ENCODE results near the gene ELMO1.
A peak's percentile ranks its signal among the peaks of the same experiment; 100 is the strongest.

The ELMO1 gene

DNA sequence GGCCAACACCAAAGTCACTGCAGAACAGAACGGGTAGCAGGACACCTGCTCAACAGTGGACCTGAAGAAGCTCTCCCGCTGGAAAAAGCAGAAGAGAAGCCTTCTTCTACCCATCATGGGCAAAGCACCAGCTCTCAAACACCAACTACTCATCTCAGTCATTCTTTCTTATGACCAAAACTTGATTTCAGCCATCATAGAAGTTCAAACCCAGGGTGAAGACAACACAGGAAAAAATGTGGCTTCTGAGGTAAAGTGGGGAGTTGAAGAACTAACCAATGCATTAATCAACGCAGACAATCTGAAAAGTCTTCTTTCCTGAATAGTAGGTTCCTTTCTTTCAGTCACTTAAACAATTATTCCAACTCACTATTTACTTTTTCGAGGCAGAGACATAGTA is 83.3 kb downstream of the ELMO1 start:
- peak in 1 of 5 donors; percentile 56 for DNase-seq

DNA sequence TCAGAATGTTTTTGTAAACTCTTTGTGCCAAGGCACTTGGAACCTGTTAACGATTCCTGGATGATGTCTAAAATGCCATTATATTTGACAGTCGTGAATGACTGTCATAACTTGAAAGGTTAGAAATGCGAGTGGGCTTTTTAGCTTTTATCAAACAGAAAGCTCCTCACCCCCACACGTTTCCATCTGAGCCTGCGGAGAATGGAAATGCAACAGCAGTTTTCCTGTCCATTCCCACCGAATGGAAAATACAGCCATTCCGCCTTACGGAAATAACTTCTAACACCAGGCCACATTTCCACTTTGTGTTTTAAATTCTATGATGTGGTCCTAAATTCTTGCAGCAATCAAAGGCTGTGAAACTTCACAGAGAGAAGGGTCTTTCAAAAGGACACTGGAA is 83.8 kb downstream of the ELMO1 start:
- no peak for DNase-seq

DNA sequence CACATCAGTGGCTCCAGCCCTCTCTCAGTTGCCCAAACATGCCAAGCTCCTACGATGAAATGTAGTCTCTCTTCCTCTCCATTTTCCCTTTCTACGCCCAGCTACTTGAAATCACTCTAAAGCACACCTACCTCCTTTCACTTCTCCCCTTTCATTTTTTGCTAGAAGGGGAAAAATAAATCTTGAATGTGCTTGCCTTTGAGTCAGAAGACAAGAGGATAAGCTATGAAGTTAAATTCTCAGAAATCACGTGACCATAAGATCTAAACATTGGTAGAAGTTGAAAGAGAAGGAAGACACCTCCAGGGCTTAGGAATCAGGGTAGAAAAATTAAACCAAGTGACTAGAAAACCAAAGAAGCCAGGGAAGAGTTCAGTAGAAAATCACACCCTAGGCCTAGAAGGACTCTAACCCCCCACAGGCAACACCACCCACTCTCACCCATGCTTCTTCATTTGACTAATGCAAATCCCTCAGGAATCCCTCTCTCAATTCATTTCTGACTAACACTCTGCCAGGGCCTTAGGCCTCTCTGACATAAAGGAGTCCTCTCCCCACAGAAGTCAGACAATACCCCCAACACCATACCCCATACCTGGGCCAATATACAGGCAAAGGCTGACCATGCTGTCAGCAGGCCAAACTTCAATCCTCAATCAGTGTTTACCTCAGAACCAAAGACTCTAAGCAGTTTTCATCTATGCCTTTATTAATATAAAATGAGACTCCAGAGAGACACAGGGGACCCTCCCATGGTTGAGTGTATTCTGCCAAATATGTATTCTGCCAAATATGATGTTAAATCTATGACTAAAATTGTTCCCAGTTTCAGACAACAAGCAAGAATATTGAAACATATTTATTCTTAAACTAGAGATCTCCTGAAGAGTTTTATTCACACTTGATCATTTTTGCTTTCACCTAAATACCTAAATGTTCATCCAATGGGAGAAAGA is 84.8 kb downstream of the ELMO1 start:
- DNase-seq = peak in 1 of 5 donors; percentile 55

DNA sequence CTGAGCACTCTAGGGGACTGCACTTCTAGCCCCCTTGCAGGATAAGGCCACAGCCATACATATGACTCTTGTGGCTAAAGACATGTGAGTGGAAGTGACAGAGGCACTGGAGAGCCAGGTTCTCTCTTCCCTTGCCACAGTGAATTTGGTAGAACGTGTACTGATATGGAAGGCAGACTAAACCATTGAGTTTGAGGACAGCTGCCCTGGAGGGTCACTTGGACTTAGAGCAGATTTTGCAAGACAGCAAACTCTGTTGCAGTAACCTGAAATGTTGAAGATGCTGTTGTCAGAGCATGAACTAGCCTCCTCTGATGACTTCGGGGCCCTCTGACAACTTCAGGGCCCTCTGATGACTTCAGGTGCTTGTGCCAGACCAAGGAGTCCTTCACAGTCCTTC is 85.9 kb downstream of the ELMO1 start:
- DNase-seq = no peak

DNA sequence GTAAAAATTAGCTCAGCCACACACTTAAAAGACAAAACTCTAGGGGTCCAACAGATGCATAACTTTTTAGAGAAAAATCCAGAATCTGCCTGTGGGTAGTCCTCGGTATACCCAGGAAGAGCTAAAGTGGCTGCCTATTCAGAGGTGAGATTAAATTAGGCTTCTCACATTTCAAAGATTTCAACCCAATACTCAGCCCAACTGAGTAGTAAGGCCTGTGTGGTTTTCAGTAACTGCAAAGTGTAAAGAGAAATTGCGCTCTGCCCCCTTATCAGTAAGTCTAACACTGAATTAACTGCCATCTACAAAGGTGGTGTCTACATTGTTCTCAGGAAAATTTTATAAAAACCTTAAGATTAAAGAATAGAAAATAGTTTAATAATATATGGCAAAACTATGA is 88.2 kb downstream of the ELMO1 start:
- no peak for DNase-seq

DNA sequence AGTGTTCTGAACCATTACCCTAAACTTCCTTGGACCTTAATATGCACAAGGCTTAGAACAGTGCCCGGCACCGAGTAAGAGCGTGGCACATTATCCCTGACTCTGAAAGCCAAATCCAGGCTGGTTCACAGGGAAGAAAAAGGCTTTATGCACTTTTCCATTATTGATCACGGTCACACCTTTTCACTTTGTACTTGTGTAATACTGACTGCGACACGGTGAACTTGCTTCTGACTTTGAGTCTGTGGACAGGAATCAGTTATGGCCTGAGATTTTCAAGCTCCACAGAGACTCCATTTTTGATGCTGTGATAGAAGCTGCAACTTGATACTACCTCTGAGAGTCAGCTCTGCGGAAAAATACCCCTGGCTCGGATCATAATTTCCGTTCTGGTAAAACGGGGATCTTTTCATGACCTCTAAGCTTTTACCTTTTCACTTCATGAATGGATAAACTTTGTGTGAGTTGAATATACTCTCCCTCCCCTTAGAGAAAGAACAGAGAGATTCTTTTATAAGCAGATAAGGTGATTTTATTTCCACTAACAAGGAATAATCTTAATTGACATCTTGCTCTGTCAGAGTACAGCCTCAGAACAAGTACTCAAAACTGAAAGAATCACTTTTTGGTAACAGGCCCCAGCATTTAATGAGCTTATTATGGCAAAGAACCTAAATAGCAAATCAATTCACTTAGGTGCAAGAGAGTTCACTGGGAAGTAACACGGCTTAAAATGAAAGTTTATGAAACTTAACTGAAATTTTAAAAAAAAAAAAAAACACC is 88.8 kb downstream of the ELMO1 start:
- no peak for DNase-seq

DNA sequence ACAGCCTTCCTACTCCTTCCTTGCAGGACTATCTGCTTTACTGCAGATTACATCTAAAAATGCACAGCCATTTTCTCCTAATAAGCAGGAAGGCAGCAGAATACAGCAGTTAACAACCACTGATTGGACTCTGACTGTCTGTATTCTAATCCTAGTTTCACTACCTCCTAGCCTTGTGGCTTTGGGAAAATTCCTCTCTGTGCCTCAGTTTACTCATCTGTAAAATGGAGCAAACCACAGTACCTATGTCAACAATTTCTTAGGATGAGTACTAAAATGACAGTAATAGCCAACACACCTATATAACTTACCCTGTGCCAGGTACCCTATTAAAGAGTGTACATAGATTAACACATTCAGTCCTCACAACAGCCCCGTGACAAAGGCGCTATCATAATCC is 89.5 kb downstream of the ELMO1 start:
- DNase-seq = no peak

DNA sequence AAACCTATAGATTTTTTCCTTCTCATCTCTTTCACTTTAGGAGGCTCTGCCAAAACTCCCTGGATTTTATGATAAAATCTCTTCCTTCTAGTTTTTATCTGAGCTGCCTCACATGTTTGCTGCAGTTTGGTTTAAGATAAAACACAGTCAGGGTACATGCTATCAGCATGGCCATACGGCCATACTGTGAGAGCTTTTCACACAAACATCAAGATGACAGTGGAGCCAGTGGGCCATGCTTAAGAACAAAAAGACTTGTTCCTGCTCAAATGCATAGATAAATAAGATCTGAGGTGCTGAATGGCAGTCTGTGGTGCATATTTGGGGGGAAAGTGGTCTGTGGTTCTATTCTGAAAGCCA is 91.0 kb downstream of the ELMO1 start:
- no peak for DNase-seq

DNA sequence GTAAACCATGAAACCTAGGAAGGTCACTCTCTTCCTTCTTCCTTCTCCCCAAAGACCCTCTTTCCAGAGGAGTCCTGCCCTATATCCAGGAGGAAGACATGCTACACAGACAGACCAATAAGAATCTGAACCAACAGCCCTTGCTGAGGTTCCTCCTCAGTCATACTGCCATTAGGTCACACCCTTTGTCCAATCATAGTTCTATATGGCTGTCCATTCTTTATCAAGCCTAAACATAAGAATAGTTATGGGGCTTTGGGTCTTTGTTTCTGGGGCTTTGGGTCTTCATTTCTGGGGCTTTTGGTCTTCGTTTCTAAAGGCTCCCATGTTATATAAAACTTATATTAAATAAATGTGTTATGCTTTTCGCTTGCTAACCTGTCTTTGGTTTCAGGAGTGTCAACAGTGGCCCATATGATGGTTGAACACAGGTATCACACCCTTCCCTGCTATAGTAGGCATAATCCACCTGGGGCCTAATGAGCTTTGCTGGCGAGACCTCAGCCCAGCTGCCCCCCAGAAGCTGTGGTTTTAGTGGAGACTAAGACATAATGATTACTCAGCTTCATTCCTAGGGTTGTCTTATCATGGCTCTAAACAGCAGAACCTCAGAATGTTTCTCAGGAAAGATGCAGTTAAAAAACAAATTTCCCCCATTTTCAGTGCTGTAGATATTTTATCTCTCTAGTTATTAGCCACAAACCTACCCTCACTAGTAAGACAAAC is 91.6 kb downstream of the ELMO1 start:
- no peak for DNase-seq

DNA sequence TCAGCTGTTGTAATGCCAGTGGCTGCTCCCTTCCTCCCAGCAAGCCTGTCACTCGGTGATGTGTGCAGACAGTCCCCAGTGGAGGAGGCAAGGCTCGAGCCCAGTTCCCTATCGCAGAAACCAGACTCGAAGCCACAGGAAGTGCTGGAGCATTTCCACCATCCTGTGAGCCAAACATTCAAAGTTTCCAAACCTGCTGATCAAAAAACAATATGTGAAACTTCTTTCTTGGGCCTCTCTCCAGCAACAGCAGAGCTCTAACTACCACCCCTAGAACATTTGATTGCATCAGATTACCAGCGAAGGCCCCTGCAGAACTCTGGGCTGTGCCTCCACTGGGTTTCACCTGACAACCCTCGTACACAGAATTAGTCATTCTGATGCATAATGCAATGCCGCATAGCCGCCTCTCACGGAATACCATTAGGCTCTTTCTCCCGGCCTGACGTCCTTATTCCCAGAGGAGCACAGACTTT is 94.0 kb downstream of the ELMO1 start:
- peak in 1 of 5 donors; percentile 86 for DNase-seq

DNA sequence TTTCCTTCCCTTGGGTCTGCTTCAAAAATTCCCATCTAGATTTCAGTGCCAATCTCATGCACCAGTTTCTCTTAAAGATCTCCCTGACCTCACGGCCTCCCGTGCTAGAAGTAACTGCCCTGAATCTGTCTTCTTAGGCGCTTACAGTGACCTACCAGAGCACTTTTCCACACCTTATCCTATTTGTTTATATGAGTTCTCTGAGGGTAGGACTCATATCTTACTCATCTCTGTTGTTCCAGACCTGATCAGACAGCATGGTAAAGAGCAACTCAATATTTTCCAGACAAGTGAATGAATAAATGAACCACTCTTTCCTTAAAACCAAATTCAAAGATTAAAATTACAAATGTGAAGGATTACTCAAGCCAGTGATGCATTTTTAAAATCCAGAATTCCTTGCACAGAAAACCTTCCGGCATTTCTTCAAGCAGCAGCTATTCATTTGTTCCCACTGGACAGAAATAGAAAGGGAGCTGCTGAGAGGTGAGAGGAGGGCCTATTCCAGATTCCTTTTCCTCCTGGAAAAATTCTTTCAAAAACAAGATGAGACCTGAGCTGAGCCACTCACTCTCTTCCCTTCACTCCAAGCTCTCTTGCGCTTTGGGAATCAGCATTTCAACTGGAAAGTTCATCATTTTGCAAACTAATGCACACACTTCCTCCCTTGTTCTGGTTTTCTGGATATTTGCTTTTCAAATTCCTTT is 94.6 kb downstream of the ELMO1 start:
- no peak for DNase-seq

DNA sequence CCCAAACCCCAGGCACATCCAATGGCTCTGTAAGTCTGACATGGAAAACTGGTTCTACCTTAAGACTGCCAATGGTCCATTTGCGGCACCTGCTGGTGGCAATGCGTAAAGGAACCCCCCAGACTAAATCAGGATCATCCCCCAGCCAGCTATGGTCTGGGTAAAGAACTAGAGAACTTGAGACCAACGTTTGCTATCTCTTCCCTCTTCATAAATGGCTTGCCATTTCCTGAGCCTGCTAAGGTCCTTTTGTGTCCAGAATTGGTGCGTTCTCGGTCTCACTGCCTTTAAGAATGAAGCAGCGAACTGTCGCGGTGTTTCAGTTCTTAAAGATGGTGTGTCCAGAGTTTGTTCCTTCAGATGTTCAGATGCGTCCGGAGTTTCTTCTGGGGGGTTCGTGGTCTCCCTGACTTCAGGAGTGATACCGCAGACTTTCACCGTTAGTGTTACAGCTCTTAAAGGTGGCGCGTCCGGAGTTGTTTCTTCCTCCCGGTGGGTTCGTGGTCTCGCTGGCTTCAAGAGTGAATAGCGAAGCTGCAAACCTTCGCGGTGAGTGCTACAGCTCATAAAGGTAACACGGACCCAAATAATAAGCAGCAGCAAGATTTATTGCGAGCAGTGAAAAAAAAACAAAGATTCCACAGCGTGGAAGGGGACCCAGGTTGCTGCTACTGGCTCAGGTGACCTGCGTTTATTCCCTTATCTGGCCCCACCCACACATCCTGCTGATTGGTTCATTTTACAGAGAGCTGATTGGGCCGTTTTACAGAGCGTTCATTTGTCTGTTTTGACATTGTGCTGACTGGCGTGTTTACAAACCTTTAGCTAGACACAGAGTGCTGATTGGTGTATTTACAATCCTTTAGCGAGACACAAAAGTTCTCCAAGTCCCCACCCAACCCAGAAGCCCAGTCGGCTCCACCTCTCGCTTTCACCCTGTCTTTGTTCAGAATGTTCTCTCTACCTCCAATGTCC is 95.4 kb downstream of the ELMO1 start:
- DNase-seq = peak; percentile 46 to 90 (median 69)

DNA sequence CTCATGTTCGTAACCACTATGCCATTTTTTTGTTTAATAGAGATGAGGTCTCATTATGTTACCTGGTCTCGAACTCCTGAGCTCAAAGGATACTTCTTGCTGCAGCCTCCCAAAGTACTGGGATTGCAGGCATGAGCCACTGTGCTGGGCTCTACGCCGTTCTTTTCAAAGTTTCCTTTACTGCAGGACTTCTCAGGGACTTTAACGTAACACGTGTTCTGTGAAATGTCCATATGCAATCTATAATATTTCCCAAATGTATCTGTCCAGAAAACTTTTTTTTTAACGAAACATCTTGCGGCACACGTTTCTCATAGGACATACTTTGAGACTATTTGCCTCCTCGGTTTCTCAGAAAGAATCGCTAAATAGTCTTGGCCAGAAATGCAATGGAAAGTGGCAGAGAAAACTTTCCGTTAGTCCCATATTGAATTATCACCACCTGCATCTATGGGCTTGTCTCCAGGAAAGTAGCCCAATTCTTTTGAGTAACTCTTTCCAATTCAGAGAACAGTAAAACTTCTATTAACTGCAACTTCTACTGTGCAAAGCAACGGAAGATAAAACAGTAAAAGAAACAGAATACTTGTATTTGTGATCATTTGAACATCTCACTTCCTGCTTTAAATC is 96.3 kb downstream of the ELMO1 start:
- no peak for DNase-seq

DNA sequence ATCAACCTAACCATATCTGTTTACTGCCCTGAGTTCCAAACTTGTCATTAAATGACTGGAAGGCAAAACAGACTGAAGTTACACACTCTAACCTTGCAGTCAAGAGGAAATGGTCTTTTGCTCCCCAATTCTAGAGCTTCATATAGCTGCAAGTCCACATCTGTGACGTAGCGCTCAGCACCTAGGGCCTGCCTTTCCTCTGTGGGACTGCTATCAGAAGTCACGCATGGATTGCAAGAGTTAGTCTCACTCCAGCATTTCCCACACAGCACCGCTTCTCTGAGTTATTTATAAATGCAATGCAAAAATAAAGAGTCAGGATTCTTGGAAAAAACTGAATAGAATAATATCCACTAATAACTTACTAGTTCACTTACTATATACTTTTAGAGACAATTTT is 96.9 kb downstream of the ELMO1 start:
- no peak for DNase-seq

DNA sequence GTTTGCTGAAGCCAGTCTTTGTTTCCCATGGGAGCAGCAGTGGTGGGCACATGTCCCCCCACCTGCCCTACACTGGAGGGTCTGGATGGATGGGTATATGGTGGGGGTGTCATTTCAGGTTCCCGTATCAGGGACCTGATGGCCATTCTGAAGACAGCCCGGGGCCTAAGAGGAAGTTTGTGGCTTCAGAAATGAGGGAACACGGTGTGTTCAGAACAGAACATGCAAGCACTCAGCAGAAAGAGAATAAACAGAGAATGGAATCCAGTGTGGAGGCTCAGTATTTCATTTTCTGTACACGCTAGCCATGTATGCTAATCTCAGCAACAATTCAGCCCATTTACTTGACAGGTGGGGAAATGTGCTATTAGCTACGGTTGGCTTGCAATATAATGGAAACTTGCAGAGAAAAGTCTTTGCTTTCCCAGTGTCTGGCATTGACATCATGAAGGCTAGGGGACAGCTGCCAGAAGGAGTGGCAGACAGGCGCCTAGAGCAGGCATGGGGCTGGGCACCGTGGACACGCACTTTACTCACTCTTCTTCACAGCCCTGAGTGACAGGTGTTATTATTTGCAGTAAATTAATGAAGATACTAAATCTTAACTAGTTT is 98.6 kb downstream of the ELMO1 start:
- no peak for DNase-seq

DNA sequence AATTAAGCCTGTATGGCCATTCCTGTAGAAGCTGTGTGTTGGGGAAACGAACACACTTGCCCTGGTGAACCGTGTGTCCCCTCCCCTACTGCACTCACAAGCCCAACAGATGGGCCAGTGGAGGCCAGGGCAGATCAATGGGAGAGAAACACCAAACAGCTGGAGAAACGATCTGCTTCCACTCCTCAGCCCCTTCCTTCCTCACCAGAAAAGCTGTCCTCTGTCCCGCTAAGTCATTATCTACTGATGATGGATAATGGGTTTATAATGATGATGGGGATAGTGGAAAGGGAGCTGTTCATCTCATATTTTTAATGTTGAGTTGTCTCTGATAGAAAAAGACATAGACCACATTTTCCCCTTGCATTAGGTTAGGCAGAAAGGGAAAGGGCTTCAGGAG is 99.7 kb downstream of the ELMO1 start:
- DNase-seq = no peak

DNA sequence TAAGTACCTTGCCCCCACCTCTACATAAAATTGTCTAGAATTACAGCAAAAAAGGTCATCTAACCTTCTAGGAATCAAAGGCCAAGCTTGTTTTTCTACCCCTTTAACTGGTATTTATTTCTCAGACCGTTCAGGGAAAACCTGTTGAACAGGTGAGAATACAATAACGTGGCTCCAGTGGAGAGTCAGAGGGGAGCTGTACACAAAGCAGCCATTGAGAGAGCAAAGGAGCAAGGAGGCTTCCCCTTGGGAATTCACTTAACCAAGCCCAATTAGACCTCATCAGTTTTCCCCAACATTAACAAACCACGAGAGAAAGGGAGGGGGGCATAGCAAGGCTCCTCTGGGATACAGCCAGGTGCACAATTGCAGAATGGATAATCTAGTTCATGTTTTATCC is 101.9 kb downstream of the ELMO1 start:
- DNase-seq = no peak

DNA sequence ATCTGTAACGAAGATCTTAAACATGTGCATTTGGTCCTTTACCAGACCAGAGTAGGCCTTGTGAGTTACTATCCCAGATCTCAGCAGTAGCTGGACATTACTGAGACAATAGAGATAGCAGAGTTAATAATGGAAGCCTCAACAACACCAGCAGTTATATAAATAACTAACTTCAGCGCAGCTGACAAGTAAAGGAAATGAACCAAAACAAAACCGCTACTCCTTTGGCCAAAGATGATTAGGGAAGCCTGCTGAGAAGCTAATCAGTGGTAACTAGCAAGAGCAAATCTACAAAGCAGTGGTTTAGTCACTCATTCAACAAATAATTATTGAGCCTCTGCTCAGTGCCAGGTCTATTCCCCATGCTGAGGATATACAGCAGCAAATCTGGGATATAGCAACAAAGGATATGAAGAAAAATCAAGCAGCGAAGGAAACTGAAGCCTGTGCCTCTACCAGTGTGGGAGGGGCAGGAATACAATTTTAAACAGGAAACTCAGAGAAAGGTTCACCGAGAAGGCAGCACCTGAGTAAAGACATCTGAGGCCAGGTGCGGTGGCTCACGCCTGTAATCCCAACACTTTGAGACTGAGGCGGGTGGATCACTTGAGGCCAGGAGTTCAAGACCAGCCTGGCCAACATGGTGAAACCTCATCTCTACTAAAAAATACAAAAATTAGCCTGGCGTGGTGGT is 103.6 kb downstream of the ELMO1 start:
- DNase-seq = peak in 2 of 5 donors; percentile 8 to 10

DNA sequence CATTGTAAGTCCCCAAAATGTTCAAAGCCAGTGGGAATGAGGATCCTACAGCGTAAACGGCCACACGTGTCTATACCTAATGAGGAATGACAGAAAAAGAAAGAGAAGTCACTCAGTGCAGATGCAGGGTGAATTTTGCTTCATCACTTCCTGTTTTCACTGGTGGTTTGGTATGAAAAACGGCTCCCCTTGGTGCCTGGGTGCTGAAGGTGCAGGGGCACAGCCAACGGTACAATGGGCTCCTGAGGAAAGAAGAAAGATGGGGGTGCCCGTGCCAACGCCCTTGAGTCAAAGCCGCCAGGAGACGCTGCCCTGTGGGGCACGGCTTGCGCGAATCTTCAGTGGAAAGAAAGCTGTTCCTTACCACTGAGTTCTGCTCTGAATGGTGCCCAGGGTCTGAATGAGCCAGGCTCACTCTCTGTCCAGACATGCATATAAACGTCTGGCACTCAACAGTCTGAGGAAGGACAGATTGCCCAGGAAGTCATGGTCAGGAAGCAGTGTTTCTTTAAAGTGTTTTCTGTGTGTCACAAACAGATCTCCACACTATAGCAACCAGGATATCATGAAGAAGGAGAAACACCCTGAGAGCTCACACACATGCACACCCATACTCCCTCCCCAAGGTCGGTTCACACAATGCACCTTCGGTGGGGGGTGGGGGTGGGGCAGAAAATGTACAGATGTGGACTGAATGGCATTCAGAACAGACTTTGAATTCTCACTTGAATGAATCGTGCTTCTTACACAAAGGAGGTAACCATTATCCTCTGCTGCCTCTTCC is 105.8 kb downstream of the ELMO1 start:
- DNase-seq = peak; percentile 38 to 89 (median 65)
